NCI-H2196 (cell line): ENCODE data around the gene GPC5.

Experiments
- DNase-seq: peaks from one replicate; lab custom pipeline; 2025; ENCODE audit not compliant: unreplicated experiment; lab: John Stamatoyannopoulos, UW

Gene GPC5

GRCh38 chr13:92126399-92126798, 728.0 kb downstream of the GPC5 start:
- DNase-seq: no peak

GRCh38 chr13:92135509-92135908, 737.1 kb downstream of the GPC5 start:
- no peak for DNase-seq

- DNase-seq: no peak
These were observed 738.2 kb downstream of the GPC5 start for GRCh38 chr13:92136449-92137155.

GRCh38 chr13:92137520-92137919, 739.1 kb downstream of the GPC5 start:
- DNase-seq: no peak

- DNase-seq: no peak
These were observed 745.3 kb downstream of the GPC5 start for GRCh38 chr13:92143766-92144165.

- DNase-seq: no peak
These were observed 752.2 kb downstream of the GPC5 start for GRCh38 chr13:92150606-92151005.

GRCh38 chr13:92158346-92158745, 759.9 kb downstream of the GPC5 start:
- no peak for DNase-seq

- DNase-seq: no peak
These were observed 766.4 kb downstream of the GPC5 start for GRCh38 chr13:92164822-92165221.

- no peak for DNase-seq
These were observed 773.8 kb downstream of the GPC5 start for GRCh38 chr13:92172191-92172590.

GRCh38 chr13:92173254-92173653, 774.8 kb downstream of the GPC5 start:
- no peak for DNase-seq

- peak; percentile 2 for DNase-seq
These were observed 776.9 kb downstream of the GPC5 start for GRCh38 chr13:92175330-92175729.

- no peak for DNase-seq
These were observed 779.5 kb downstream of the GPC5 start for GRCh38 chr13:92177966-92178365.

GRCh38 chr13:92179223-92179622, 780.8 kb downstream of the GPC5 start:
- no peak for DNase-seq

GRCh38 chr13:92187378-92187989, 789.1 kb downstream of the GPC5 start:
- peak; percentile 2 for DNase-seq

GRCh38 chr13:92188574-92188973, 790.2 kb downstream of the GPC5 start:
- no peak for DNase-seq

GRCh38 chr13:92196591-92197256, 798.3 kb downstream of the GPC5 start:
- no peak for DNase-seq

GRCh38 chr13:92197669-92198068, 799.2 kb downstream of the GPC5 start:
- no peak for DNase-seq

- no peak for DNase-seq
These were observed 820.2 kb downstream of the GPC5 start for GRCh38 chr13:92218615-92219014.

GRCh38 chr13:92221916-92222315, 823.5 kb downstream of the GPC5 start:
- DNase-seq: no peak

GRCh38 chr13:92224052-92224821, 825.8 kb downstream of the GPC5 start:
- DNase-seq: no peak

- no peak for DNase-seq
These were observed 826.4 kb downstream of the GPC5 start for GRCh38 chr13:92224825-92225224.

GRCh38 chr13:92225861-92226260, 827.4 kb downstream of the GPC5 start:
- no peak for DNase-seq
